Liver (tissue), 9 donors: ENCODE measurements around the gene ABLIM2. TPM values are rescaled to one million over a fixed set of nuclear protein-coding genes. Genes with fewer than 3 reads are reported as not detected.

Experiments
- DNase-seq: peaks from one replicate; pipeline ENCODE4 v3.0.0-alpha.2; 2017; ENCODE audit warnings: low spot score
- H3K27ac ChIP-seq, 2 donors: one replicate each; pipeline ENCODE4 v1.7.0; 2013; ENCODE audit warnings: inconsistent platforms in 2 of 2, low read length in 2 of 2, control low read depth in 1 of 2, low read depth in 1 of 2, mild to moderate bottlenecking in 1 of 2
- H3K27me3 ChIP-seq, 4 donors: one replicate each; pipeline versions ENCODE4 v1.6.1 to v1.7.0; 2013; ENCODE audit warnings: low read length in 3 of 4, inconsistent platforms in 1 of 4, mild to moderate bottlenecking in 1 of 4, moderate library complexity in 1 of 4; ENCODE audit not compliant: control insufficient read depth in 4 of 4, insufficient read depth in 4 of 4
- H3K36me3 ChIP-seq, 4 donors: one replicate each; pipeline versions ENCODE4 v1.6.1 to v1.7.0; 2013; ENCODE audit warnings: low read length in 3 of 4, mild to moderate bottlenecking in 3 of 4, low read depth in 1 of 4, moderate library complexity in 1 of 4; ENCODE audit not compliant: control insufficient read depth in 4 of 4, insufficient read depth in 3 of 4
- H3K4me1 ChIP-seq, 4 donors: one replicate each; pipeline versions ENCODE4 v1.6.1 to v1.7.0; 2013; ENCODE audit warnings: low read length in 3 of 4, mild to moderate bottlenecking in 3 of 4, moderate library complexity in 1 of 4; ENCODE audit not compliant: control insufficient read depth in 4 of 4, insufficient read depth in 4 of 4
- H3K4me3 ChIP-seq, 3 donors: one replicate each; pipeline versions ENCODE4 v1.6.1 to v1.7.0; 2013; ENCODE audit warnings: low read length in 3 of 3, control low read depth in 1 of 3, low read depth in 1 of 3, mild to moderate bottlenecking in 1 of 3
- H3K9ac ChIP-seq, 2 donors: one replicate each; pipeline ENCODE4 v1.7.0; 2013; ENCODE audit warnings: low read length in 2 of 2, mild to moderate bottlenecking in 2 of 2, moderate library complexity in 2 of 2, control low read depth in 1 of 2, low read depth in 1 of 2
- H3K9me3 ChIP-seq, 4 donors: one replicate each; pipeline versions ENCODE4 v1.6.1 to v1.7.0; 2013; ENCODE audit warnings: low read length in 3 of 4; ENCODE audit not compliant: control insufficient read depth in 4 of 4
- ATF3 ChIP-seq: IDR thresholded peaks from 2 replicates; pipeline ENCODE4 v1.6.1; 2016; ENCODE audit warnings: antibody characterized with exemption
- CTCF ChIP-seq: fragments of 150-350 bp; IDR thresholded peaks from 2 replicates; pipeline ENCODE4 v1.5.1; 2017; ENCODE audit warnings: improper control_type of control experiment, low read depth, low read length; ENCODE audit not compliant: missing input control
- EGR1 ChIP-seq, 2 donors: IDR thresholded peaks; 2 replicates each; pipeline ENCODE4 v1.6.1; 2016 to 2018; ENCODE audit warnings: antibody characterized with exemption in 2 of 2, low read depth in 2 of 2
- FOXA1 ChIP-seq: IDR thresholded peaks from 2 replicates; pipeline ENCODE4 v1.6.1; 2016; ENCODE audit warnings: antibody characterized with exemption
- FOXA2 ChIP-seq: IDR thresholded peaks from 2 replicates; pipeline ENCODE4 v1.6.1; 2016; ENCODE audit warnings: antibody characterized with exemption
- GABPA ChIP-seq, 2 donors: IDR thresholded peaks in 1 of 2; conservative IDR thresholded peaks in 1 of 2; 2 replicates each; pipeline ENCODE4 v1.6.1; 2016; ENCODE audit warnings: antibody characterized with exemption in 2 of 2, mild to moderate bottlenecking in 1 of 2, moderate library complexity in 1 of 2
- HNF4A ChIP-seq, 2 donors: conservative IDR thresholded peaks; 2 replicates each; pipeline ENCODE4 v1.6.1; 2016; ENCODE audit warnings: antibody characterized with exemption in 2 of 2, mild to moderate bottlenecking in 2 of 2
- NR2F2 ChIP-seq: IDR thresholded peaks from 2 replicates; pipeline ENCODE4 v1.6.1; 2016; ENCODE audit warnings: antibody characterized with exemption
- RAD21 ChIP-seq, 2 donors: IDR thresholded peaks; 2 replicates each; pipeline ENCODE4 v1.6.1; 2016; ENCODE audit warnings: antibody characterized with exemption in 2 of 2, mild to moderate bottlenecking in 2 of 2
- RXRA ChIP-seq, 2 donors: IDR thresholded peaks; 2 replicates each; pipeline ENCODE4 v1.6.1; 2017 to 2018; ENCODE audit warnings: antibody characterized with exemption in 2 of 2, mild to moderate bottlenecking in 1 of 2
- SP1 ChIP-seq: IDR thresholded peaks from 2 replicates; pipeline ENCODE4 v1.6.1; 2018; ENCODE audit warnings: antibody characterized with exemption, mild to moderate bottlenecking
- TAF1 ChIP-seq: conservative IDR thresholded peaks from 2 replicates; pipeline ENCODE4 v1.6.1; 2016; ENCODE audit warnings: antibody characterized with exemption, mild to moderate bottlenecking
- YY1 ChIP-seq: IDR thresholded peaks from 2 replicates; pipeline ENCODE4 v1.6.1; 2016; ENCODE audit warnings: antibody characterized with exemption, mild to moderate bottlenecking
- WGBS: extraction: QIAGEN DNeasy Blood & Tissue Kit; methylation state at CpG from one replicate; pipeline ENCODE4 v1.1.7; 2013; 5-methylcytosine and 5-hydroxymethylcytosine counted together
- polyA plus RNA-seq, 2 donors: library from polyadenylated mRNA; stranded (reverse) in 1 of 2; unstranded in 1 of 2; fragments of 200-250 nt in 1 of 2; fragments of >200 nt in 1 of 2; fragmentation: Nextera tagmentation in 1 of 2; extraction: Ambion mirVana in 1 of 2; gene quantifications; one replicate each; pipeline versions ENCODE4 v1.2.1 to v1.2.3, GENCODE V29; 2013 to 2015
- total RNA-seq, 2 donors: library from RNA; depleted of rRNA; stranded (reverse); fragments of >200 nt; gene quantifications; one replicate each; pipeline ENCODE4 v1.2.3, GENCODE V29; 2014
- TF ChIP-seq, protein P1 (sequence below): IDR thresholded peaks from 2 replicates; pipeline ENCODE4 v1.6.1; 2016; ENCODE audit warnings: antibody characterized with exemption, mild to moderate bottlenecking
- TF ChIP-seq, protein P2 (sequence below): IDR thresholded peaks from 2 replicates; pipeline ENCODE4 v1.6.1; 2016; ENCODE audit warnings: antibody characterized with exemption
- TF ChIP-seq, protein P3 (sequence below): IDR thresholded peaks from 2 replicates; pipeline ENCODE4 v1.6.1; 2016; ENCODE audit warnings: antibody characterized with exemption
- donor health status: healthy.
- donor health status: healthy.
- donor health status: healthy.
- donor health status: healthy.
- donor health status: healthy.

Gene ABLIM2
- total and polyA plus RNA-seq, 4 donors: 0.75 to 2.5 (median 0.93) TPM

DNA sequence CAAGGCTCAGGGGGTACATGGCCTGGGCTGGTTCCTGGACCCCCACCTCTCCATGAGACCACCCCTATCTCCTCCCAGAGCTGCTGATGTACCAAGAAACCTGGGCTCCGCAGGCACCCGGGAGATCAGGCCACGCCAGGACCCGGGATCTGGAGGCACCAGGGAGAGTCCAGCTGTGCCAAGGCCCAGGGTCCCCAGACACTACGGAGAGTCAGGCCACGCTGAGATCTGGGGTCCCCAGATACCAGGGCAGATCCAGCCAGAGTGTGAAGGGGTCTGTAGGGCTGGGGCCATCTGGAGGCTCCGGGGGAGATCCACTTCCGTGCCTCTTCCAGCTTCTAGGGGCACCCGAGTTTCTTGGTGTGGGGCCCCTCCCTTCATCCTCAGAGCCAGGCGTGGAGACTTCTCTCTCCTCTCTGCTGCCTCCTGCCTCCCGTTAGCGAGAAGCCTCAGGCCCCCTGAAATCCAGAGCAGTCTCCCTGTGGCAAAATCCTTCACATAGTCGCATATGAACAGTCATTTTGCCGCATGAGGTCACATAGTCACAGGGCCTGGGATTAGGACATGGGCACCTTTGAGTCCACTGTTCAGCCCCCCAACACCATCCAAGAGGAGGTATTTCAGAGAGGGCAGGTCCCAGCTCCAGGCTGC lies 9.7 kb downstream of the ABLIM2 start:
- TF ChIP-seq NR2F2 (no peak), CTCF (no peak), HNF4A (conservative IDR thresholded peaks at IDR 0.05) (no peak), ATF3 (no peak), TAF1 (no peak), FOXA1 (no peak), EGR1 (IDR thresholded peaks at IDR 0.05; ENCODE audit: low read depth in 2 of 2) (no peak), FOXA2 (no peak), YY1 (no peak), SP1 (no peak)
- TF ChIP-seq, protein P1, sequence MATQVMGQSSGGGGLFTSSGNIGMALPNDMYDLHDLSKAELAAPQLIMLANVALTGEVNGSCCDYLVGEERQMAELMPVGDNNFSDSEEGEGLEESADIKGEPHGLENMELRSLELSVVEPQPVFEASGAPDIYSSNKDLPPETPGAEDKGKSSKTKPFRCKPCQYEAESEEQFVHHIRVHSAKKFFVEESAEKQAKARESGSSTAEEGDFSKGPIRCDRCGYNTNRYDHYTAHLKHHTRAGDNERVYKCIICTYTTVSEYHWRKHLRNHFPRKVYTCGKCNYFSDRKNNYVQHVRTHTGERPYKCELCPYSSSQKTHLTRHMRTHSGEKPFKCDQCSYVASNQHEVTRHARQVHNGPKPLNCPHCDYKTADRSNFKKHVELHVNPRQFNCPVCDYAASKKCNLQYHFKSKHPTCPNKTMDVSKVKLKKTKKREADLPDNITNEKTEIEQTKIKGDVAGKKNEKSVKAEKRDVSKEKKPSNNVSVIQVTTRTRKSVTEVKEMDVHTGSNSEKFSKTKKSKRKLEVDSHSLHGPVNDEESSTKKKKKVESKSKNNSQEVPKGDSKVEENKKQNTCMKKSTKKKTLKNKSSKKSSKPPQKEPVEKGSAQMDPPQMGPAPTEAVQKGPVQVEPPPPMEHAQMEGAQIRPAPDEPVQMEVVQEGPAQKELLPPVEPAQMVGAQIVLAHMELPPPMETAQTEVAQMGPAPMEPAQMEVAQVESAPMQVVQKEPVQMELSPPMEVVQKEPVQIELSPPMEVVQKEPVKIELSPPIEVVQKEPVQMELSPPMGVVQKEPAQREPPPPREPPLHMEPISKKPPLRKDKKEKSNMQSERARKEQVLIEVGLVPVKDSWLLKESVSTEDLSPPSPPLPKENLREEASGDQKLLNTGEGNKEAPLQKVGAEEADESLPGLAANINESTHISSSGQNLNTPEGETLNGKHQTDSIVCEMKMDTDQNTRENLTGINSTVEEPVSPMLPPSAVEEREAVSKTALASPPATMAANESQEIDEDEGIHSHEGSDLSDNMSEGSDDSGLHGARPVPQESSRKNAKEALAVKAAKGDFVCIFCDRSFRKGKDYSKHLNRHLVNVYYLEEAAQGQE: no peak
- TF ChIP-seq, protein P2, sequence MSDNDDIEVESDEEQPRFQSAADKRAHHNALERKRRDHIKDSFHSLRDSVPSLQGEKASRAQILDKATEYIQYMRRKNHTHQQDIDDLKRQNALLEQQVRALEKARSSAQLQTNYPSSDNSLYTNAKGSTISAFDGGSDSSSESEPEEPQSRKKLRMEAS: no peak
- H3K27ac ChIP-seq: no peak overlapping the region

GRCh38 chr4:8148159-8148558 lies 10.5 kb downstream of the ABLIM2 start:
- H3K9me3 ChIP-seq: no peaks in the 10 kb centered on the region
- no peak overlapping the region for H3K4me3 ChIP-seq
- H3K36me3 ChIP-seq: no peaks in the 10 kb centered on the region
- H3K4me1 ChIP-seq: peaks cover 4 to 24% (median 20%) of the 10 kb centered on the region in 4 donors
- H3K9ac ChIP-seq: no peak overlapping the region
- H3K27me3 ChIP-seq: no peaks in the 10 kb centered on the region
- no peak for DNase-seq
- H3K27ac ChIP-seq: no peak overlapping the region
- WGBS: 96% methylated on average over 13 of the region's 13 CpGs
- TF ChIP-seq FOXA2 (no peak), FOXA1 (no peak), RAD21 (IDR thresholded peaks at IDR 0.05) (no peak), RXRA (IDR thresholded peaks at IDR 0.05) (no peak), ATF3 (no peak), GABPA (IDR thresholded peaks at IDR 0.05 in 1 of 2, conservative IDR thresholded peaks at IDR 0.05 in 1 of 2) (no peak), CTCF (no peak)
- TF ChIP-seq, protein P2: no peak
- TF ChIP-seq, protein P1: no peak
- TF ChIP-seq, protein P3, sequence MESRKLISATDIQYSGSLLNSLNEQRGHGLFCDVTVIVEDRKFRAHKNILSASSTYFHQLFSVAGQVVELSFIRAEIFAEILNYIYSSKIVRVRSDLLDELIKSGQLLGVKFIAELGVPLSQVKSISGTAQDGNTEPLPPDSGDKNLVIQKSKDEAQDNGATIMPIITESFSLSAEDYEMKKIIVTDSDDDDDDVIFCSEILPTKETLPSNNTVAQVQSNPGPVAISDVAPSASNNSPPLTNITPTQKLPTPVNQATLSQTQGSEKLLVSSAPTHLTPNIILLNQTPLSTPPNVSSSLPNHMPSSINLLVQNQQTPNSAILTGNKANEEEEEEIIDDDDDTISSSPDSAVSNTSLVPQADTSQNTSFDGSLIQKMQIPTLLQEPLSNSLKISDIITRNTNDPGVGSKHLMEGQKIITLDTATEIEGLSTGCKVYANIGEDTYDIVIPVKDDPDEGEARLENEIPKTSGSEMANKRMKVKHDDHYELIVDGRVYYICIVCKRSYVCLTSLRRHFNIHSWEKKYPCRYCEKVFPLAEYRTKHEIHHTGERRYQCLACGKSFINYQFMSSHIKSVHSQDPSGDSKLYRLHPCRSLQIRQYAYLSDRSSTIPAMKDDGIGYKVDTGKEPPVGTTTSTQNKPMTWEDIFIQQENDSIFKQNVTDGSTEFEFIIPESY: no peak

More for the DNA sequence above, 9.7 kb downstream of the ABLIM2 start:
- Histone ChIP-seq H3K9me3 (no peaks in the 10 kb centered on the region), H3K4me1 (peaks cover 4 to 22% (median 20%) of the 10 kb centered on the region in 4 donors), H3K4me3 (no peak overlapping the region), H3K27me3 (no peaks in the 10 kb centered on the region), H3K9ac (no peak overlapping the region), H3K36me3 (no peaks in the 10 kb centered on the region)
- no peak for DNase-seq
- WGBS: 95% methylated on average over 14 of the region's 14 CpGs
